Right lobe of liver (tissue), 6 donors: ENCODE measurements around the gene ELMOD1. TPM values are rescaled to one million over a fixed set of nuclear protein-coding genes. Genes with fewer than 3 reads are reported as not detected.

Experiments
- ATAC-seq, 4 donors: fragments of 200-7000 bp; cut with Tn5 transposase; one replicate each; pipeline ENCODE4 v1.9.1; 2020; ENCODE audit warnings: mild to moderate bottlenecking in 4 of 4, moderate library complexity in 4 of 4
- DNase-seq, 3 donors: peaks; one replicate each; pipeline ENCODE4 v3.0.0-alpha.2; 2020
- H3K27ac ChIP-seq, 3 donors: fragments of 200-600 bp; one replicate each; pipeline ENCODE4 v1.8.0; 2022
- H3K27me3 ChIP-seq, 2 donors: fragments of 200-600 bp; one replicate each; pipeline ENCODE4 v1.8.0; 2022
- H3K36me3 ChIP-seq, 4 donors: fragments of 200-600 bp; sonication (generic) in 1 of 4; one replicate each; pipeline versions ENCODE4 v1.5.1 to v1.8.0; 2017 to 2022; ENCODE audit warnings: control low read depth in 1 of 4
- H3K4me1 ChIP-seq, 4 donors: fragments of 200-600 bp; sonication (generic) in 1 of 4; one replicate each; pipeline versions ENCODE4 v1.5.1 to v1.8.0; 2017 to 2022; ENCODE audit warnings: control low read depth in 1 of 4
- H3K4me3 ChIP-seq, 3 donors: fragments of 200-600 bp; one replicate each; pipeline ENCODE4 v1.8.0; 2022
- H3K9me3 ChIP-seq, 4 donors: fragments of 200-600 bp; sonication (generic) in 1 of 4; one replicate each; pipeline versions ENCODE4 v1.5.1 to v1.8.0; 2017 to 2022; ENCODE audit warnings: control low read depth in 1 of 4
- CTCF ChIP-seq, 4 donors: fragments of 200-600 bp in 3 of 4; fragments of 450-650 bp in 1 of 4; IDR thresholded peaks; one replicate each; pipeline versions ENCODE4 v1.5.1 to v1.8.0; 2016 to 2022; ENCODE audit warnings: antibody characterized with exemption in 4 of 4, mild to moderate bottlenecking in 2 of 4
- POLR2A ChIP-seq: fragments of 450-650 bp; IDR thresholded peaks from one replicate; pipeline ENCODE4 v1.6.1; 2017; ENCODE audit warnings: antibody characterized with exemption, mild to moderate bottlenecking
- WGBS: methylation state at CpG from one replicate; pipeline ENCODE4 v1.1.6; 2018; ENCODE audit warnings: low coverage, low lambda C conversion rate; ENCODE audit not compliant: insufficient coverage; ENCODE audit errors: missing lambda C conversion rate; 5-methylcytosine and 5-hydroxymethylcytosine counted together
- intact Hi-C, 2 donors: fragments of 100-400 bp; cut with DNase I; formaldehyde crosslinking; loops; one replicate each; pipeline versions ENCODE4 v1.11.2 to v1.14.1; 2022
- total RNA-seq, 6 experiments: library from RNA; depleted of rRNA in 2 of 6; stranded (reverse); fragments of >200 nt in 2 of 6; fragmentation: NEBNext Ultra II Directional in 3 of 6; extraction: Animal tissue kit (Norgen Biotek cat#: 25700) in 3 of 6; gene quantifications; one replicate each; pipeline versions ENCODE4 v1.1.0 to v1.2.4, GENCODE V29; 2016 to 2023
- donor health status: DM: no; HTN: yes; CAD: no.
- donor health status: DM: no; HTN: no; CAD: no.
- donor health status: DM: no; HTN: no; CAD: no.
- donor health status: DM: no; HTN: yes; CAD: no.
- donor health status: DM: no; HTN: yes; CAD: no.

ELMOD1 gene
- total RNA-seq, 6 experiments from 2014 or later, result 0.25 to 1.7 (median 0.42) TPM; not detected in 1

- H3K27me3 ChIP-seq, result no peaks in the 10 kb centered on the region
- no peak overlapping the region for H3K4me3 ChIP-seq
- no peaks in the 10 kb centered on the region for H3K4me1 ChIP-seq
- no peak overlapping the region for H3K27ac ChIP-seq
- no peak for DNase-seq
- no peaks in the 10 kb centered on the region for H3K36me3 ChIP-seq
- no peaks in the 10 kb centered on the region for H3K9me3 ChIP-seq
- intact Hi-C loops, result no loop called here
- no peak for ATAC-seq
- 47% methylated on average over 4 of the region's 4 CpGs for WGBS
- no peak for TF ChIP-seq CTCF (IDR thresholded peaks at IDR 0.05)
Measured at GRCh38 chr11:107655602-107656001, 64.7 kb downstream of the ELMOD1 start.

- H3K27me3 ChIP-seq, result no peaks in the 10 kb centered on the region
- no peaks in the 10 kb centered on the region for H3K9me3 ChIP-seq
- no peaks in the 10 kb centered on the region for H3K4me1 ChIP-seq
- H3K4me3 ChIP-seq, result no peak overlapping the region
- H3K36me3 ChIP-seq, result no peaks in the 10 kb centered on the region
- no peak overlapping the region for H3K27ac ChIP-seq
- DNase-seq (no peak), ATAC-seq (no peak)
- TF ChIP-seq POLR2A (no peak), CTCF (IDR thresholded peaks at IDR 0.05) (no peak)
- intact Hi-C loops, result no loop called here
Measured at GRCh38 chr11:107659310-107659709, 68.4 kb downstream of the ELMOD1 start.

- TF ChIP-seq POLR2A, result no peak
- TF ChIP-seq CTCF (IDR thresholded peaks at IDR 0.05), result no peak
- Histone ChIP-seq H3K4me1 (no peaks in the 10 kb centered on the region), H3K27me3 (no peaks in the 10 kb centered on the region), H3K27ac (no peak overlapping the region), H3K9me3 (no peaks in the 10 kb centered on the region), H3K36me3 (no peaks in the 10 kb centered on the region), H3K4me3 (no peak overlapping the region)
- 85% methylated on average over 3 of the region's 3 CpGs for WGBS
- ATAC-seq (no peak), DNase-seq (no peak)
- intact Hi-C loops, result no loop called here
Measured at GRCh38 chr11:107660066-107660465, 69.1 kb downstream of the ELMOD1 start.

- no peak for DNase-seq
- Histone ChIP-seq H3K9me3 (no peaks in the 10 kb centered on the region), H3K36me3 (no peaks in the 10 kb centered on the region), H3K4me3 (no peak overlapping the region), H3K27me3 (no peaks in the 10 kb centered on the region), H3K27ac (no peak overlapping the region), H3K4me1 (no peaks in the 10 kb centered on the region)
- no peak for ATAC-seq
- 75% methylated on average over 1 of the region's 1 CpG for WGBS
- TF ChIP-seq POLR2A, result no peak
- intact Hi-C loops, result no loop called here
Measured at GRCh38 chr11:107661656-107662055, 70.7 kb downstream of the ELMOD1 start.

- TF ChIP-seq CTCF (IDR thresholded peaks at IDR 0.05) (no peak), POLR2A (no peak)
- H3K4me1 ChIP-seq, result no peaks in the 10 kb centered on the region
- 80% methylated on average over 9 of the region's 10 CpGs for WGBS
- H3K27ac ChIP-seq, result no peak overlapping the region
- no peaks in the 10 kb centered on the region for H3K9me3 ChIP-seq
- intact Hi-C loops, result no loop called here
- H3K4me3 ChIP-seq, result no peak overlapping the region
- ATAC-seq (no peak), DNase-seq (no peak)
- H3K36me3 ChIP-seq, result no peaks in the 10 kb centered on the region
- H3K27me3 ChIP-seq, result no peaks in the 10 kb centered on the region
Measured at GRCh38 chr11:107665018-107665417, 74.1 kb downstream of the ELMOD1 start.
